ENCODE results near the gene ASH1L.

DNA sequence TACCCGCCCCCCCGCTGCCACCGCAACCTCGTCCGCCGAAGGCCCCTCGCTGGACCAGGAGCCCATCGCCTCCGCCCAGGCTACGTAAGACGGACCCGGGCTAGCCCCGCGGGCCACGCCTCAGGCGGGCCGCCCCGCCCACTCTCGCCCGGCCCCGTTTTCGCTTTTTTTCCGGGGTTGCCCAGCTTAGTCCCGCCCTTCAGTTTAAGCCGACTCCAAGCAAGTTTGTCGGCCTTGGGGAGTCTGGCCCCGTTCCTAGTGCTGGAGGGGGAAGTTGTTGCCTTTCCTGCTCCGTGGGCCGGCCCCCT, 238.9 kb downstream of the ASH1L start:
- TF ChIP-seq CTCF (IDR thresholded peaks at IDR 0.05) (no peak), POLR2A (IDR thresholded peaks at IDR 0.05) (peak in 1 of 3 donors; percentile 2)

Data from body of pancreas (tissue), 4 donors.